GM18867 (cell line): ENCODE data around the gene MTTP.

Source experiments
- ATAC-seq: cut with Tn5 transposase; IDR thresholded peaks from one replicate; pipeline ENCODE4 v1.9.1; 2021; ENCODE audit warnings: mild to moderate bottlenecking, moderate library complexity; ENCODE audit not compliant: unreplicated experiment

Gene MTTP

DNA sequence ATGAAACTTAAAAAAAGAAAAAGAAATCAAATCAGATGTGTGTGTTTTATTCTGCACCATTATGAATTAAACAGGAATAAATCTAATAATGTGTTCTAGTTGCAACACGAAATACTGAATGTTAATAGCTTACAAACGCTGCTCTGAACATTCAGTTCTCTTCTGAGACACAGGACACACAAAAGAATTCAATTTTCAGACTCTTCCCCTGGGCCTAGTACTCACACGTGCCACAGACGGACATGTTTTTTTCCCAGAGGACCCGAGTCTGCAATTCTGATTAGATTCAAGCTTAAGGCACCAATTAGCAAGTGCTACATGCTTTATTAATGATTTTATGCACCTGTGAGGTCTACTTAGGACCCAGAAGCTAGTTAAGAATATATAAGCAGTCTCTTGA lies 62.5 kb downstream of the MTTP start:
- no peak for ATAC-seq

DNA sequence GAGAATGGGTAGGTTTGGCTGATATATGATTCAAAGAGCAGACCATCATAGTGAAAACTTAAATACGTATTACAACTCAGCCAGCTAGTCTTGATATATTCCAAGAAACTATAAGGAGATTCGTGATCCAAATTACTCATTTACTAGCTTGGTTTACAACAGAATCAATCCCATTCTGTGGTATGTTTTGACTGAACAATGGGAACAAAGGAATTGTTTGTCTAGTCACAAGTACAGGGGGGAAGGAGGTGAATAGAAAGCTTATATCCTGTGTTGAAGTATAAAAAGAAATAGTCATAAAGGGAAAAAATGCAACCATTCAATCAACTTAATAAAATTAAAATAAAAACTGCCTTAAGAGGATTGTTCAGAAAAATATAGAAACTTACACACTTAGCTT lies 66.1 kb downstream of the MTTP start:
- no peak for ATAC-seq

DNA sequence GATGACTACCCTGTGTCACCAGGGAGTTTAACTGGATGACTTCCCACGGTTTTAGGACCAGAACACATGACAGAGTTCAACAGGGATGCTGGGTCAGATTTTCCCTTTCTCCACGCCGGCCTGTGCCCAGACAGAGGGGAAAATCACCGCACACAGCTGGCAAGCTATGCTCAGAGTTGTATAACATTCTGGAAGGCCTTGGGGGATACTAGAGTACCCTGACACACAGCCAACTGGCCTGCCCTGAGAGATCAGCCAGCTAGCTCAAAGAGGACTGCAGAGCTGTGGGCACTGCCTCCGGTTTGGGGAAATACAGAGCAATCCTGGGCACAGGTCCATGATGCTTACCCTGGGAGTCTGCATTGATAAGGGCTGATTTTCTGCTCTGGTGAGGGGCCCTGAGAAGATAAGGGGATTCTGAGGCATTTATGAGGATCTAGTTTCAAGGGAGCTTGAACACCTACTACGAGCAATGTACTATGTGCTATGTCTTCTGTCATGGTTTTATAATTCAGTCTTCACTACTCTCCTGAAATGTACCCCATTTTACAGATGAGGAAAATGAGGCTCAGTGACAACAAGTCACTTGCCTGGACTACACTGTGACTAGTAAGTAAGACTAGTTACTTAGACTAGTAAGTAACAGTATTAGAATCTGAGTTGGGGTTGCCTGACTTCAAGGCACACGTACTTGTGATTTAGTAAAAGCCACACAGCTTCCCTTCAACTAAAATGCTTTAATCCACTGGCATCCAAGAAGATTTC lies 68.3 kb downstream of the MTTP start:
- no peak for ATAC-seq

DNA sequence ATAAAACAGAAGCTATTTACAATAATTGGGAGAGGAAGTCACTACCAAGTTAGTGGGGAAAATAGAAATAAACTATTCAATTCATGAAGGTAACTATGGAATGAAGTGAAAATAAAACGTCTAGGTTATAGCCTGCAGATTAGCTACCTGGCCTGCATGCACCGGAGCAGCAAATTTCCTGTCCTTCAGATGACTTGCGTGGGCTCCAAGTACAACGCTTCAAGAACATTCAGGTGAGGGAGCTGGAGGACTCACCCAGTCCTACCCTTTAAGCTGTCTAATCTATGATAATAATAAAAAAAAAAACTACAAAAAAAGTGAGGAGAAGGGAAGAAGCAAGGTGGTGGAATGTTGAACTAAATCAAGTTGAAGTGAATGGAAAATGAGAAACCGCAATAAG lies 69.8 kb downstream of the MTTP start:
- ATAC-seq: no peak

DNA sequence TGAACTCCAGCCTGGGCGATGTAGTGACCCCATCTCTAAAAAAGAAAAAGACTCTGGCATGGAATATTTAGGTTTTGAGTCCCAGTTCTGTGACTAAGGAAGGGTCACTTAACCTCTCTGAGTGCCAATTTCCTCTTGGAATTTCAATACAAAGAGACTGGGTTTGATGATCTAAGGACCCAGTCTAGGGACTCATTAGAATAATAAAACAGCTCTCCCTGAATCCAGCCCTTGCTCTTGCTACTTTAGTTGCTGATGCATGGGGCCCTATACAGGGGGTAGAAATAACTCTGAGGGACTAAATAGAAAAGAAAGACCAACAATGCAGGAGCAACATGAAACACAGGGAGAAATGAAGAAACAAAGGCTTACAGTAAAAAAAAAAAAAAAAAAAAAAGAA lies 70.4 kb downstream of the MTTP start:
- no peak for ATAC-seq

DNA sequence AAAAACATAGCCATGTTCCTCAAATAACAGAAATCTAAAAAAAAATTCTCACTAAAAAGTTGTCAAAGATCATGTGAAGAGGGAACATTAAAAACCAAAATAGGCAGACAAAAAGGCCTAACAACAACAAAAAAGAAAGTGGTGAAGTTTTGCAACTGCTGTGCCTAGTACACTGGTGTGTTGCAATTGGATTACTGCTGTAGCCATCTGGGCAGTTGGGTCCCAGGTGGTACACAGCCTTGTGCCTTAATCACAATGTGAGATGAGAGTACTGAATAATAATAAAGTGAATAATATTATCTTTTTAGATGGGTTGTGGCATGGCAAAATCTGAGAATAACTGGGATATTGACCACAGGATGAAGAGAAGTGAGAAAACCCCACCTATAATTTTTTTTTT lies 71.0 kb downstream of the MTTP start:
- ATAC-seq: no peak

DNA sequence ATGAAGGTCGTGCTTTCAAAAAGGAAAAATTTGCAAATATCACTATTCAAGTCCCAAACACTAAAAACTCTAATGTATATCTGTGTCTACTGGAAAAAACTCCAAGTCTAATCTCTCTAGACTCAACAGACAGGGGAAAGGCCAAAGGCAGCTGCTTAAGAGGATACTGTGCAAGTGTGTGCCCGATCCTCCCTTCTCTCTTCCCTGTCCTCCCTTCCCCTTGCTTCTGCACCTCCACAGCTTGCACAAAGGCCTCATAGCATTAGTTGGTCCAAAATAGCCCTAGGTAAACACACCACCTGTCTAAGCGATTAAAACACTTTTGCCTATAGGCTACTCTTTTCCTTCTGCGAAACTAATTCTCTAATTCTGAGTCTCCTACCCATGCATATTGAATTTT lies 72.4 kb downstream of the MTTP start:
- no peak for ATAC-seq

DNA sequence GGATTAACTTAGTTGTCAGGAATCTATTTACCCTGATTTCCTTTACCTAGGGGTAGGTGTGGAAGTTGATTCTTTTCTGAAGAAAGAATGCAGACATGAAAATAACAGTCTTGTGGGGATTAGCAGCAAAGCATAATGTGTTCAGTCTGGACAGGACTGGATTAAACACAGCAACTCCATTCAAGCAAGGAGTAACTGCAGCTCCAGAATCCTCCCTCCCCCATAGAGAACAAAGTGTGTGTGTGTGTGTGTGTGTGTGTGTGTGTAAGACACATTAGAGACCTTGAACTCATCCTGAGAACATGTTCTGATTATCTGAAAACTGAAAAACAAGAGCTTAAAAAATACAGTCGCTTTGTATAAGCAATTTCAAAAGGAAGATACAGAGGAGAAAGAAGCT lies 73.7 kb downstream of the MTTP start:
- no peak for ATAC-seq

DNA sequence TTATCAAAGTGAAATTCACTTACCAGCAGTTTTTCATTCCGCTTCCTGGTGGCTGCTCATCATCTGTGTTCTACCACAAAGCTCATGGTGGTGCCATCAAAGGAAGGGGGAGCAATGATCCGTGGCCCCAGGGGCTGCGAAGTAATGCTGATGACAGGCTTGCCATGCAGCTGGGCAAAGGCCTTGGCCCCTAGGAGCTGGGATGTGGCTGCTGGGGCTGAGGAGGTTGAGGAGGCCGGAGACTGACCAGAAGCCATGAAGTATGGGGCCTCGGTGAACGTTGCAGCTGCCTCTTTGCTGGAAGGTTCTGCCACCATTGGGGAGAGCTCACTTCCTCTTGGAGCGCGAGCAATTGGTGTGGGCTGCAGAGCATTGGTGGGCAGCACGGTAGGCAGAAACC lies 74.6 kb downstream of the MTTP start:
- ATAC-seq: no peak

DNA sequence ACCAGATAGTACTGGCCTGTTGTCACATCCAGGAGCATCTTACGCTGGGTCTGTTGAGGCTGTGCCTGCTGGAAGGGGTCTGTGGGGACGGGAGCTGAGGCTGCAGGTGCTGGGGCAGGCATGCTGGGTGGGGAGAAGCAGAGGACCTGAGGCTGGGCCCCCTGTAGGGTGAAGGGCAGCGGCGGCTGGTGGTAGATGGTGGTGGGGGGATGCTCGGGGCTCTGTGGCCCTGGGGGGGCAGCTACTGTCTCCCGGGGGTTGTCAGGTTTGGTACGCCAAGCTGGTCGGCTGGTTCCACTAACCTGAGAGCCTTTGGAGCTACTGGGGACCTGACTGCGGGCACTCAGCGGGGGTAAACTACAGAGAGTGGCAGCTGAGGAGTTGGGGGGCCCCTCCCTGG lies 75.2 kb downstream of the MTTP start:
- ATAC-seq: no peak

DNA sequence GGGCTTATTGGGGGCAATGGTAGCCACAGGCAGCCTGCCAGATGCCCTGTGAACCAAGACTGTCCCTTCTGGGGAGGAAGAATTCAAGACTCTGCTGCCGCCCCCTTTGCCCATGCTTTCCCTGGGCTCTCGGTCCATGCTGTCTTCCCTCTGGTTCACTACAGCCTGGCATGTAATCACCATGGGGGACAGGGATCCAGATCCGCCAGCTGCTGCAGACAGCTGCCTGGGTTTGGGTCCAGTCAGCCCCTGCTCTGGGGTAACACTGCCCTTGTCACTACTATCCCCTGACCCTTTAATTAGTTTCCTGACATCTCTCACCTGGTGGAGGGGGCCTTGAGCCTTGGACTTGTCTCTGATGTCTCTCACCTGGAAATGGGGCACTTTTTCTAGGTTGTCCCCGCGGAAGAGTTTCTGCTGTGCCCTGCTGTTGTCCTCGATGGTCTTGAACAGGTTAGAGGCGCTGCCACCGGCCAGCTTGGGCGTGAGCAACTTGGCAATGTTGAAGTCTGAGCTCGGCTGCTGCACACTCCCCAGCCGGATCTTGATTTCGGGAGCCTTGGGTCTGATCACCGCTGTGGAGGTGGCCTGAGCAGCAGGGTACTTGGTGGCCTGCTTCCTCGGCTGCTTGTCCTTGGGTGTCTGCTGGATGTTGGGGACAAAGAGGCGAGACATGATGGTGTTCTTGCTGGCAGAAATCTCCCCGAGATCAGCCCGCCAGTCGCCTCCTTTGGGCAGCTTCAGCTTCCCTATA lies 76.6 kb downstream of the MTTP start:
- no peak for ATAC-seq

DNA sequence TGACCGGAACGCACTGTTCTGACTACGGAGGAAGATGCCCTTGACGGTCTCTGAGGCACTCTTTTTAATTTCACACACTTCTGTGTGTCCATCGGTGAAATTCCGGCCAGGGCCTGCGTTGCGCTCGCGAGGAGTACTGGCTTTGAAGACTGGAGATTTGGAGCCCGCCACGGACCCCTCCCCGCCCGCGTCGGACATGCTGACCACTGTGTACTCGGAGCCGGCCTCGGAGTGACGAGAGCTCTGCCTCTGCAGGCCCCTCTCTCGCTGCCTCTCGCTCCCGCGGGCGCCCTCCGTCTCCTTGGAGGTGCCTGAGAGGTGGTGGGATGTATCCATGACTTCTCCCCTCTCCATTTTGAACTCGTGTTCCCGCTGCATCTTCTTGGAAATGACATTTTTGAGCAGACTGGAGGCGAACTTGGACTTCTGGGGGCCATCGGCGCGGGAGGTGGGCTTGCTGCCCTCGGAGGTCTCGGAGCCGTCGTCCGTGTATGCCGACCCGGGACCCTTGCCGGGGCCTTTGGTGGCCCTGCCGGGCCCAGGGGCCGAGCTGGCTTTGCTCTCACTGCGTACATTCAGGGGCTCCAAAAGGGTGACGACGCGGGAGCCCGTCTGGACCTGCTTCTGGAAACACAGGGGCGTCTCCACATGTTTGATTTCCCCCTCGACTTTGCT lies 77.3 kb downstream of the MTTP start:
- no peak for ATAC-seq

DNA sequence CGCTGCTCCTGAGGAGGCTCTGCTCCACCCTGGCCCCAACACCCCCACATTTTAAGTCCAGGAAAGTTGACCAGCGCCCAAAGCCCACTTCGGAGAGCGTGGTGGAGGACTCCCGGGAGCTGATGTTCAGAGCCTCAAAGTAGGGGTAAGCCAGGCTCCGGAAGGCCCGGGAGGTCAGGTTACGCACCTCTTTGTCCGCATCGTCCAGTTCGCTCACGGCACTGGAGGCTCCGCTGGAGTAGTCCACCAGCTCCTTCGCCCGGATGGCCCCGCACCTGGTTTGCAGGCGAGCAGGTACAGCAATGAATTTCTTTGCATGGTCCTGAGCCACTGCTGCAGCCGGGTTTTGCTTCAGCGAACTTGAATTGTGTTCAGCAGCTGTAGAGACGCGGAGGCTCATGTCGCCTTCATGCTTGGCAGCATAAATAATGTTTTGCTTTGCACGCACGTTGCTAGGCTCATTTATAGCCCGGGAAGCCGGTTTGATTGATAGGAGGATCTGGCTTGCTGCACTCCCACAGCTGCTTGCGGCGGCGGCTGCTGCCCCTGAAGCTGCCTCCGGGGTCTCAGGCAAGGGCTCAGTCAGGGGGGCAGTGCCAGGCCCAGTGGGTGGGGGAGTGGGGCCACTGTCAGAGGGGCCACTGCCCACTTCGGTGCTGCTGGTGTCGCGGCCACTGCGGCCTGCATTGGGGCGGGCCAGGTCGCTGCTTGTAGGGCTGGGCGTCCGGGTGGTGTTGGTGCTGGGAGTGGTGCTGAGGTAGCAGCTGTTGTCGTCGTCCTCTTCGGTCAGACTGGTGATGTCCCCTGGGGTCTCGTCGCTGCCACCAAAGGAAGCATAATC lies 78.2 kb downstream of the MTTP start:
- ATAC-seq: peak; percentile 59

DNA sequence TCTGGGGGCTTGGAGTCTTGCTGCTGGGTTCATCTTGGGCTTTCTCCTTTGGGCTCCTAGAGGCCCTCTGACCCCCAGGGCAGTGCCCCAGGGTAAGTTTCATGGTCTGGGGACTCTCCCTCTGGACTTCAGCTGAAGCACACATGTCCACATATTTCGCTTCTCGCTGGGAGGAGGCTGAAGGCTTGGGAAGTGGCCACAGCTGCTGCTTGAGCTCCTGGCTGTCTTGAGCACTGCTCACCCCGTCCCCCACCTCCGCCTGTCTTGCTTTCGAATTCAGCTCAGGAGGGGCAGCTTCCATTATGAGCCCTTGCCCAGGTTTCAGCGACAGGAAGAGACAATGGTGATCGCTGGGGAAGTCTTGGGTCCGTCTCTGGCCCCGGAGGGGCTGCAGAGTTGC lies 79.3 kb downstream of the MTTP start:
- no peak for ATAC-seq

DNA sequence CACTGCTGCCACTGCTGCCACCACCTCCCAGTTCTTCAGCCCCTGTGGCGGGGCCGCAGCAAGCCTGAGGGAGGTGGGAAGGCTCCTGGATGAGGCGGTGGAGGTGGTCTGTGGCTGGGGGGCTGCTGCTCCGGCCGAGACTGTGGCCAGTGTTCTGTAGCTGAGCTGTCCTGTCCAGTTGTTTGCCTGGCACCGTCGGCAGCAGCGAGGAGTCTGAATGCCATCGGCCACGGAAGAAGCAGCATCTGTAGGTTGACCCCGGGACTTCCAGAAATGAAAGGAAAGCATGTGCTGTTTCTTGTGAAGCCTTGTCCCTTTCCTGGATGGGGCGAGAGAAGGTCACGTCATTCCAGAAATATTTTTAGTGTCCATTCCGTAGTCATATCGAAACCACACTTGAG lies 79.7 kb downstream of the MTTP start:
- no peak for ATAC-seq

DNA sequence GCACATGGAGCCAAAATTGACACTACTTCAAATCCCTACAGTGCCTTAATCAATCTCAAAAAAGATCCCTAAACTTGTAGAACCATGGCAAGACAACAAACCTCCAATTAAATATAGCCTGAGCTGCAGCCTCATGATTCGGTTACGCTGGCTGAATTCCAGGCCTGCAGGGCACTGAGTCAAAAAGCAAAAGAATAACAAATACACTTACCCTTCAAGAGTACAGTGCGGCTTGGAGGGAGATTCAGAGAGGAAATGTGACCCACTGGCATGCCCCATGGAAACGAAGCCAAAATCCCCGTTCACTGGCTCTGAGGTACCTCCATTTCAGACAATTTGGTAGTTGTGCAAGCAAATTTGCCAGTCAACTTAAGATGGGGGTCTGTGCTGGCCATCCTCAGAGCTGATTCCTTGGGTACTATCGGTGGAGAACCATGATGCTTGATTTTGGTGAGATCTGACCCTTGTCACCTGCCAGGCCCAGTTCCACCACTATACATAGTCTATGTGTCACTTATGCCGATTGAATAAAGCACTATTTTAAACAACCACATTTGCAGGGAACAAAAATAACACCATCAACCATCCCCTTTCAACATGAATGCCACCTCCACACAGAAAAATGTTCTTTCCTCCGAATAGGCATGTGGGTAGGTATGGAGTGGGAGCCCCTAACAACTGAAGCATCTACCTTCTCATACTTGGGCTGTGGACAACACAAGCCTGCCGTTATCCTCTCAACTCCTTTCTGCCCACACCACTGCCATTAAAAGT lies 80.9 kb downstream of the MTTP start:
- no peak for ATAC-seq

DNA sequence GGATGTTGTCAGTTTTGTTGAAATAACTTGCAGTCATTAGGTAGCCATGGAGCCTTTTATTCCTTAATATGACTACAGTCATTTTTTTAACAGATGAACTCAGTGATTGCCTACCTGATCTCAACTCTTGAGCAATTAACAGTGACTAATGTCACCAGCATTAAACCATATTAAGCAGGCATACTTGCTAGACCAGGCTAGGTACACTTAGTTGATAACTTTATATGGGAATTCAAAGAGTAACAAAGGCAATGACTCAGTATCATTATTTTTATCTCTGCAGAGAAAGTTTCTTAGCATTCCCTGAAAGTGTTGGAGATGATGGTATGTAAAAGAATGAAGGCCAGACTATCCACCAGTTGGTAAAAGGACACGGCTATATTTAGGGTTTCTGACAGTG lies 83.2 kb downstream of the MTTP start, which contains the start of gene C4orf54:
Gene C4orf54 (minus strand): TSS at position 31 of the 400 bp plus-strand sequence. CDS start 3,180 bp downstream, outside the sequence.
- no peak for ATAC-seq

DNA sequence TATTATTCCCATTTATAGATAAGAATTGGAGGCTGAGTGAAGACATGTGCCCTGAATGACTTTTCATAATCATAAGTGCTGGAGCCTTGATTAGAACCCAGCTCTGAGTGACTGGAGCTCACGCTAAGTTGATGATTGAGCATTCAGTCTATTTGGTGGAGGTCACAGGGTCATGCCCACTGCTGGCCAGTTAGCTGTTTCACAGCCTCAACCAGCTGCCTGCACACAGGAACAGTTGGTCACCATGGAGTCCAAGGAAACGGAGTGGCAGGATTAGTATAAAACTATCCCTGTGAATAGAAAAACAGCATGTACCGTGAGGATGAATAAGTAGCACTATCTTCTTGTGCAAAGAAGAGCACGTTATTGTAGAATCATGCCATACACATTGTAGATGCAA lies 84.0 kb downstream of the MTTP start:
- no peak for ATAC-seq

DNA sequence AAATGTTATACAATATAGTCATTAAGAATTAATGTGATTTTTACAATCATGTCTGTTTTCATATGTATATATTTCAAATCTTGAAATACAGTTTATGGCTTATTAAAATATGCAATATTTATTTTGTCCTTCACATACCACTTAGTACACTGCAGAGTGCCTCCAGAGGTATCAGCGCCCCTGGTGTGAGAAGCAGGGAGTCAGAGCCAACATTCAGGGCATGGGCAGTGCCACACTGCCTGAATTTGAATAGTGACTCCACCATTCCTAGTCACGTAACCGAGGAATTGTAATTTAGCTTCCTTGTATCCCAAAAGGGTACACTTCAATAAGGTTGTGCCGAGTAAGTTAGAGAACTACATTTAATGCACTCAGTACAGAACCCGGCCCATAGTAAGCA lies 87.3 kb downstream of the MTTP start:
- ATAC-seq: no peak

DNA sequence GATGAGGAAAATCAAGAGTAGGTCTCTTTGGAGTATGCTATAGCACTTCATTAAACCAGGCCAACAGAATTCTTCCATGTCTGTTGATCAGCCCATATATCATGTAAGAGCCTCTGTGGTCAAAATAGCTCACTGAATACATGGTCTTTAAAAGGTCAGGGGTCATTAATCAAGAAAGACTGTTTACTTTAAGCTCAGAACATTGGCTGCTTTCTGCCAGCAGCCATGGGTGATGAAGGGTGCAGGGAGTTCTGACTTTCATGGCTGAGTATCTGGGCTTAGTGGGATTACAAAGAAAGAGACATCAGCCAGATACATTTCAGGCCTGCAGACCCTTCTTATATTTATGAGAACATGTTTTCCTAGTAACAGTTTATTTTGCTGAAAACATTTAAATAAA lies 90.1 kb downstream of the MTTP start:
- no peak for ATAC-seq
